HCT116 (cell line): Measurements from ENCODE around the gene ZSCAN5C. TPM values are rescaled to one million over a fixed set of nuclear protein-coding genes. Genes with fewer than 3 reads are reported as not detected.
"Not testable (repeated sequence)": the region's sequence is repeated elsewhere in the genome, so short reads cannot be mapped to it uniquely, and the experiment has no call there.

Source experiments
- ATAC-seq: fragments of 200-7000 bp; cut with Tn5 transposase; 2 replicates; pipeline ENCODE4 v1.9.1; 2020; ENCODE audit warnings: mild to moderate bottlenecking, moderate library complexity
- BruUV-seq: library from RNA; stranded (reverse); fragments of 400-500 nt; replicated peaks from 2 replicates; lab custom pipeline; 2021; lab: Mats Ljungman, UMichigan
- CTCF ChIA-PET: fragments of 300-600 bp; sonication (Branson Sonifier 250); formaldehyde crosslinking; loops from one replicate; lab custom pipeline; 2021; ENCODE audit warnings: antibody characterized with exemption; lab: Charles Lee
- POLR2A ChIA-PET: fragments of 300-600, 350-600 bp; sonication (Branson Sonifier 250); formaldehyde crosslinking; loops from one replicate; lab custom pipeline; 2021; ENCODE audit warnings: antibody characterized with exemption; lab: Charles Lee
- RAD21 ChIA-PET, 2 experiments: fragments of 300-600 bp; sonication (Branson Sonifier 250); formaldehyde crosslinking; loops; one replicate each; lab custom pipeline; 2023; ENCODE audit warnings: low total read pairs in 2 of 2; ENCODE audit not compliant: uncharacterized antibody in 2 of 2, unreplicated experiment in 2 of 2, low non-redundant PET in 1 of 2; lab: Charles Lee
- DNase-seq: peaks from one replicate; pipeline ENCODE4 v3.0.0-alpha.2; 2010; ENCODE audit warnings: low read depth, low spot score
- H2AFZ ChIP-seq: fragments of 200-600 bp; shearing (Covaris generic), sonication (generic); 2 replicates; pipeline ENCODE4 v1.6.1; 2017; ENCODE audit warnings: low read depth, mixed run types, mixed read lengths, antibody characterized with exemption, low read length; ENCODE audit not compliant: poor library complexity, severe bottlenecking
- H3K27ac ChIP-seq: 2 replicates; pipeline ENCODE4 v1.5.1; 2012; ENCODE audit warnings: low read depth, low read length
- H3K27me3 ChIP-seq: fragments of 200-600 bp; sonication (generic); 2 replicates; pipeline ENCODE4 v1.6.1; 2016; ENCODE audit warnings: mixed run types, low read length, mixed read lengths; ENCODE audit not compliant: insufficient read depth
- H3K36me3 ChIP-seq, 2 experiments: fragments of 200-500 bp in 1 of 2; fragments of 200-600 bp in 1 of 2; sonication (Bioruptor generic) in 1 of 2; sonication (generic) in 1 of 2; 2 replicates each; pipeline versions ENCODE4 v1.5.1 to v1.6.1; 2014 to 2016; ENCODE audit warnings: low read length in 2 of 2, inconsistent platforms in 1 of 2, mixed read lengths in 1 of 2, mixed run types in 1 of 2; ENCODE audit not compliant: insufficient read depth in 2 of 2, control insufficient read depth in 1 of 2
- H3K4me1 ChIP-seq, 2 experiments: fragments of 200-600 bp in 1 of 2; sonication (generic) in 1 of 2; 2 replicates each; pipeline versions ENCODE4 v1.5.1 to v1.6.1; 2012 to 2017; ENCODE audit warnings: low read length in 2 of 2, inconsistent platforms in 1 of 2, mild to moderate bottlenecking in 1 of 2, mixed read lengths in 1 of 2, mixed run types in 1 of 2, moderate library complexity in 1 of 2; ENCODE audit not compliant: insufficient read depth in 2 of 2, control insufficient read depth in 1 of 2
- H3K4me2 ChIP-seq: fragments of 200-600 bp; sonication (generic); 2 replicates; pipeline ENCODE4 v1.6.1; 2017; ENCODE audit warnings: mixed run types, low read length, mixed read lengths
- H3K4me3 ChIP-seq, 2 experiments: fragments of 200-600 bp in 1 of 2; sonication (generic) in 1 of 2; replicated peaks in 1 of 2; 2 replicates each; pipeline ENCODE4 v1.5.1; 2011 to 2016; ENCODE audit warnings: low read length in 2 of 2, control low read depth in 1 of 2, low read depth in 1 of 2, mild to moderate bottlenecking in 1 of 2, mixed read lengths in 1 of 2, mixed run types in 1 of 2
- H3K79me2 ChIP-seq: fragments of 200-600 bp; sonication (generic); 2 replicates; pipeline ENCODE4 v1.6.1; 2017; ENCODE audit warnings: mild to moderate bottlenecking, mixed run types, low read length, moderate library complexity, mixed read lengths; ENCODE audit not compliant: insufficient read depth
- H3K9ac ChIP-seq: fragments of 200-600 bp; sonication (generic); 2 replicates; pipeline ENCODE4 v1.6.1; 2016; ENCODE audit warnings: low read length, mixed read lengths
- H3K9me2 ChIP-seq: fragments of 200-600 bp; sonication (generic), shearing (Covaris generic); 2 replicates; pipeline ENCODE4 v1.6.1; 2017; ENCODE audit warnings: mixed run types, mild to moderate bottlenecking, moderate library complexity; ENCODE audit not compliant: insufficient read depth
- H3K9me3 ChIP-seq, 2 experiments: fragments of 200-500 bp in 1 of 2; fragments of 200-600 bp in 1 of 2; sonication (Bioruptor generic) in 1 of 2; sonication (generic) in 1 of 2; 2 replicates each; pipeline ENCODE4 v1.6.1; 2014 to 2017; ENCODE audit warnings: low read length in 2 of 2, mixed read lengths in 2 of 2, inconsistent platforms in 1 of 2, low read depth in 1 of 2, mild to moderate bottlenecking in 1 of 2, mixed run types in 1 of 2, moderate library complexity in 1 of 2; ENCODE audit not compliant: control insufficient read depth in 1 of 2, insufficient read depth in 1 of 2
- H4K20me1 ChIP-seq: fragments of 200-600 bp; sonication (generic), shearing (Covaris generic); 2 replicates; pipeline ENCODE4 v1.6.1; 2017; ENCODE audit warnings: mixed run types, mild to moderate bottlenecking, moderate library complexity; ENCODE audit not compliant: insufficient read depth
- ATF3 ChIP-seq: IDR thresholded peaks from 2 replicates; pipeline ENCODE4 v1.6.1; 2012
- FOSL1 ChIP-seq: IDR thresholded peaks from 2 replicates; pipeline ENCODE4 v1.6.1; 2012; ENCODE audit warnings: low read depth
- JUND ChIP-seq: IDR thresholded peaks from 2 replicates; pipeline ENCODE4 v1.6.1; 2012
- POLR2AphosphoS5 ChIP-seq: IDR thresholded peaks from 2 replicates; pipeline ENCODE4 v1.6.1; 2011; ENCODE audit warnings: mild to moderate bottlenecking, low read depth, low read length, moderate library complexity
- SP1 ChIP-seq: IDR thresholded peaks from 2 replicates; pipeline ENCODE4 v1.6.1; 2012; ENCODE audit warnings: low read depth
- SRF ChIP-seq: IDR thresholded peaks from 2 replicates; pipeline ENCODE4 v1.6.1; 2012; ENCODE audit warnings: low read depth
- TCF7L2 ChIP-seq: IDR thresholded peaks from 2 replicates; pipeline ENCODE4 v1.7.0; 2011; ENCODE audit warnings: borderline replicate concordance, inconsistent platforms; ENCODE audit not compliant: insufficient read depth, insufficient read length; ENCODE audit errors: extremely low read depth
- ZNF274 ChIP-seq: fragments of 200-500 bp; sonication (Bioruptor generic); IDR thresholded peaks from 2 replicates; pipeline ENCODE4 v1.6.1; 2014; ENCODE audit warnings: mild to moderate bottlenecking, low read depth, low read length, inconsistent platforms
- intact Hi-C: fragments of 100-400 bp; cut with micrococcal nuclease; formaldehyde crosslinking; loops from 2 replicates; pipeline ENCODE4 v1.10.0; 2022
- total RNA-seq: library from RNA; stranded (reverse); gene quantifications from one replicate; pipeline ENCODE4 v1.2.1, GENCODE V29; 2021; ENCODE audit not compliant: unreplicated experiment
- TF ChIP-seq, protein P1 (sequence below), 3 experiments: fragments of 200-600 bp in 1 of 3; sonication (generic) in 1 of 3; IDR thresholded peaks in 2 of 3; conservative IDR thresholded peaks in 1 of 3; 2 replicates each; pipeline ENCODE4 v1.5.1; 2012 to 2017; ENCODE audit warnings: low read depth in 2 of 3, low read length in 2 of 3, antibody characterized with exemption in 1 of 3, borderline replicate concordance in 1 of 3, control low read depth in 1 of 3, mild to moderate bottlenecking in 1 of 3, mixed read lengths in 1 of 3, mixed run types in 1 of 3, moderate library complexity in 1 of 3; ENCODE audit not compliant: insufficient read depth in 1 of 3
- TF ChIP-seq, protein P2 (sequence below): IDR thresholded peaks from 2 replicates; pipeline ENCODE4 v1.6.1; 2012
- TF ChIP-seq, protein P3 (sequence below): IDR thresholded peaks from 2 replicates; pipeline ENCODE4 v1.6.1; 2012; ENCODE audit warnings: low read depth

The ZSCAN5C gene
- total RNA-seq, 1 experiment from 2014 or later: not detected

DNA sequence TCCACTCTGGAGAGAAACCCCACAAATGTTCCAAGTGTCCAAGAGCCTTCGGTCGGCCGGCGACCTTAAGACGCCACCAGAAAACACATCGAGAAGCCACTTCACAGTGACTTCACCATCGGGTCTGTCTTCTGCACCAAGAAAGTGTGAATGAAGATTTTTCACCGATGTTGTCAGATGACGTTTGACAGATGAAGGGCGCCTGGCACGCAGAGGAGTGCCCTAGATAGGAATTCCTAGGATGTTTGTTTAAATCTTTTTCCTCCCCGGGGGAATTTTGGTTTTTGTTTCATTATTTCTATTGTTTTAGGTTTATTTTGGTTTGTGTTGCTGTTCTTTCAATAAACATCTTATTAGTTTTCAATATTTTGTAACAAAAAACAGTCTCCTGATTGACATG, 7.0 kb downstream of the ZSCAN5C start:
- RAD21 ChIA-PET: no interaction called here
- POLR2A ChIA-PET: no interaction called here
- Histone ChIP-seq H3K9me2 (no peaks in the 10 kb centered on the region), H3K4me3 (no peak overlapping the region), H3K27ac (no peak overlapping the region), H3K9me3 (no peaks in the 10 kb centered on the region), H3K36me3 (no peaks in the 10 kb centered on the region), H3K9ac (no peak overlapping the region), H3K79me2 (no peaks in the 10 kb centered on the region), H3K4me2 (no peak overlapping the region), H3K4me1 (no peaks in the 10 kb centered on the region), H3K27me3 (peaks cover 8% of the 10 kb centered on the region; the same call in 1 of the 2 replicates), H2AFZ (no peak overlapping the region), H4K20me1 (no peaks in the 10 kb centered on the region)
- no TSS peak for BruUV-seq
- no peak for TF ChIP-seq SP1
- TF ChIP-seq, protein P1, sequence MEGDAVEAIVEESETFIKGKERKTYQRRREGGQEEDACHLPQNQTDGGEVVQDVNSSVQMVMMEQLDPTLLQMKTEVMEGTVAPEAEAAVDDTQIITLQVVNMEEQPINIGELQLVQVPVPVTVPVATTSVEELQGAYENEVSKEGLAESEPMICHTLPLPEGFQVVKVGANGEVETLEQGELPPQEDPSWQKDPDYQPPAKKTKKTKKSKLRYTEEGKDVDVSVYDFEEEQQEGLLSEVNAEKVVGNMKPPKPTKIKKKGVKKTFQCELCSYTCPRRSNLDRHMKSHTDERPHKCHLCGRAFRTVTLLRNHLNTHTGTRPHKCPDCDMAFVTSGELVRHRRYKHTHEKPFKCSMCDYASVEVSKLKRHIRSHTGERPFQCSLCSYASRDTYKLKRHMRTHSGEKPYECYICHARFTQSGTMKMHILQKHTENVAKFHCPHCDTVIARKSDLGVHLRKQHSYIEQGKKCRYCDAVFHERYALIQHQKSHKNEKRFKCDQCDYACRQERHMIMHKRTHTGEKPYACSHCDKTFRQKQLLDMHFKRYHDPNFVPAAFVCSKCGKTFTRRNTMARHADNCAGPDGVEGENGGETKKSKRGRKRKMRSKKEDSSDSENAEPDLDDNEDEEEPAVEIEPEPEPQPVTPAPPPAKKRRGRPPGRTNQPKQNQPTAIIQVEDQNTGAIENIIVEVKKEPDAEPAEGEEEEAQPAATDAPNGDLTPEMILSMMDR (IDR thresholded peaks at IDR 0.05 in 2 of 3, conservative IDR thresholded peaks at IDR 0.05 in 1 of 3; ENCODE audit: borderline replicate concordance in 1 of 3, insufficient read depth in 1 of 3, low read depth in 2 of 3, low read length in 2 of 3): no peak
- TF ChIP-seq, protein P2, sequence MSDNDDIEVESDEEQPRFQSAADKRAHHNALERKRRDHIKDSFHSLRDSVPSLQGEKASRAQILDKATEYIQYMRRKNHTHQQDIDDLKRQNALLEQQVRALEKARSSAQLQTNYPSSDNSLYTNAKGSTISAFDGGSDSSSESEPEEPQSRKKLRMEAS: no peak
- TF ChIP-seq ZNF274: no peak
- TF ChIP-seq ATF3: no peak
- no peak for TF ChIP-seq JUND
- no peak for TF ChIP-seq POLR2AphosphoS5
- no peak for TF ChIP-seq SRF
- TF ChIP-seq, protein P3, sequence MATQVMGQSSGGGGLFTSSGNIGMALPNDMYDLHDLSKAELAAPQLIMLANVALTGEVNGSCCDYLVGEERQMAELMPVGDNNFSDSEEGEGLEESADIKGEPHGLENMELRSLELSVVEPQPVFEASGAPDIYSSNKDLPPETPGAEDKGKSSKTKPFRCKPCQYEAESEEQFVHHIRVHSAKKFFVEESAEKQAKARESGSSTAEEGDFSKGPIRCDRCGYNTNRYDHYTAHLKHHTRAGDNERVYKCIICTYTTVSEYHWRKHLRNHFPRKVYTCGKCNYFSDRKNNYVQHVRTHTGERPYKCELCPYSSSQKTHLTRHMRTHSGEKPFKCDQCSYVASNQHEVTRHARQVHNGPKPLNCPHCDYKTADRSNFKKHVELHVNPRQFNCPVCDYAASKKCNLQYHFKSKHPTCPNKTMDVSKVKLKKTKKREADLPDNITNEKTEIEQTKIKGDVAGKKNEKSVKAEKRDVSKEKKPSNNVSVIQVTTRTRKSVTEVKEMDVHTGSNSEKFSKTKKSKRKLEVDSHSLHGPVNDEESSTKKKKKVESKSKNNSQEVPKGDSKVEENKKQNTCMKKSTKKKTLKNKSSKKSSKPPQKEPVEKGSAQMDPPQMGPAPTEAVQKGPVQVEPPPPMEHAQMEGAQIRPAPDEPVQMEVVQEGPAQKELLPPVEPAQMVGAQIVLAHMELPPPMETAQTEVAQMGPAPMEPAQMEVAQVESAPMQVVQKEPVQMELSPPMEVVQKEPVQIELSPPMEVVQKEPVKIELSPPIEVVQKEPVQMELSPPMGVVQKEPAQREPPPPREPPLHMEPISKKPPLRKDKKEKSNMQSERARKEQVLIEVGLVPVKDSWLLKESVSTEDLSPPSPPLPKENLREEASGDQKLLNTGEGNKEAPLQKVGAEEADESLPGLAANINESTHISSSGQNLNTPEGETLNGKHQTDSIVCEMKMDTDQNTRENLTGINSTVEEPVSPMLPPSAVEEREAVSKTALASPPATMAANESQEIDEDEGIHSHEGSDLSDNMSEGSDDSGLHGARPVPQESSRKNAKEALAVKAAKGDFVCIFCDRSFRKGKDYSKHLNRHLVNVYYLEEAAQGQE: no peak
- no peak for TF ChIP-seq FOSL1
- no peak for TF ChIP-seq TCF7L2
- CTCF ChIA-PET: no interaction called here
- no peak for ATAC-seq
- intact Hi-C loops: no loop called here
- no peak for DNase-seq

GRCh38 chr19:56210036-56210435, 8.0 kb downstream of the ZSCAN5C start:
- BruUV-seq, H3K79me2 ChIP-seq, H3K9me3 ChIP-seq, CTCF ChIA-PET, ATAC-seq, H3K36me3 ChIP-seq, H3K27ac ChIP-seq, H3K4me3 ChIP-seq, H3K4me1 ChIP-seq, H3K9ac ChIP-seq, H3K27me3 ChIP-seq, H2AFZ ChIP-seq, H4K20me1 ChIP-seq, H3K9me2 ChIP-seq, H3K4me2 ChIP-seq, RAD21 ChIA-PET, POLR2A ChIA-PET, intact Hi-C loops, DNase-seq: not testable (repeated sequence)
